ENCODE data around the gene HERC6. TPM values are rescaled to one million over a fixed set of nuclear protein-coding genes. Genes with fewer than 3 reads are reported as not detected.

The HERC6 gene
- total and polyA plus RNA-seq, 2 donors from 2014 or later: 7.4 to 15.7 TPM

DNA sequence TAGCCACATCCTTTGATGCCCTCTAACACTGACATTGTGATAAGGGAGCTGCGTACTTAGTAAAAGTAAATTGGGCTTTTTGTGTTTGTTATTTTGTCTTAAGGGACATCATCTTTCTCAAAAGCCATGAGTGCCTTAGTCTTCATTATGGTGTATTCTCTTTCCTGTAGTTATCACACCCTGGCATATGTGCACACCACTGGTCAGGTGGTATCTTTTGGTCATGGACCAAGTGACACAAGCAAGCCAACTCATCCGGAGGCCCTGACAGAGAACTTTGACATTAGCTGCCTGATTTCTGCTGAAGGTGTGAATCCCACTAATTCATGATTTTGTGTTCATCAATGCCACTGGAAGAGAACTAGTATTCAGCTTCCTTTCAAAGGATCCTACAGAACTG is 18.0 kb downstream of the HERC6 start:
- no peak for FAIRE-seq
- H3K36me3 ChIP-seq (ENCODE audit: control insufficient read depth in 2 of 3, insufficient read depth in 3 of 3, low read length in 3 of 3): peaks cover 2 to 6% (median 4%) of the 10 kb centered on the region in 3 donors

GRCh38 chr4:88398381-88398780 is 19.7 kb downstream of the HERC6 start:
- intact Hi-C loops (cut with DNase I): no loop called here
- FAIRE-seq (no peak), DNase-seq (no peak)
- no peak overlapping the region for H3K4me3 ChIP-seq (ENCODE audit: low read length in 3 of 3)
- TF ChIP-seq, protein P1, sequence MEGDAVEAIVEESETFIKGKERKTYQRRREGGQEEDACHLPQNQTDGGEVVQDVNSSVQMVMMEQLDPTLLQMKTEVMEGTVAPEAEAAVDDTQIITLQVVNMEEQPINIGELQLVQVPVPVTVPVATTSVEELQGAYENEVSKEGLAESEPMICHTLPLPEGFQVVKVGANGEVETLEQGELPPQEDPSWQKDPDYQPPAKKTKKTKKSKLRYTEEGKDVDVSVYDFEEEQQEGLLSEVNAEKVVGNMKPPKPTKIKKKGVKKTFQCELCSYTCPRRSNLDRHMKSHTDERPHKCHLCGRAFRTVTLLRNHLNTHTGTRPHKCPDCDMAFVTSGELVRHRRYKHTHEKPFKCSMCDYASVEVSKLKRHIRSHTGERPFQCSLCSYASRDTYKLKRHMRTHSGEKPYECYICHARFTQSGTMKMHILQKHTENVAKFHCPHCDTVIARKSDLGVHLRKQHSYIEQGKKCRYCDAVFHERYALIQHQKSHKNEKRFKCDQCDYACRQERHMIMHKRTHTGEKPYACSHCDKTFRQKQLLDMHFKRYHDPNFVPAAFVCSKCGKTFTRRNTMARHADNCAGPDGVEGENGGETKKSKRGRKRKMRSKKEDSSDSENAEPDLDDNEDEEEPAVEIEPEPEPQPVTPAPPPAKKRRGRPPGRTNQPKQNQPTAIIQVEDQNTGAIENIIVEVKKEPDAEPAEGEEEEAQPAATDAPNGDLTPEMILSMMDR (IDR thresholded peaks at IDR 0.05; ENCODE audit: borderline replicate concordance, extremely low read depth, insufficient read depth): no peak
- no peak overlapping the region for H3K27ac ChIP-seq (ENCODE audit: low read depth in 2 of 2, low read length in 2 of 2)
- H3K36me3 ChIP-seq (ENCODE audit: control insufficient read depth in 2 of 3, insufficient read depth in 3 of 3, low read length in 3 of 3): peaks cover 2 to 6% (median 4%) of the 10 kb centered on the region in 3 donors
- no peak overlapping the region for H3K9ac ChIP-seq (ENCODE audit: low read length in 3 of 3)
- no peaks in the 10 kb centered on the region for H3K27me3 ChIP-seq (ENCODE audit: control insufficient read depth, insufficient read depth, low read length)
- no peaks in the 10 kb centered on the region for H3K4me1 ChIP-seq (ENCODE audit: control insufficient read depth in 2 of 3, insufficient read depth in 2 of 3, low read depth in 1 of 3, low read length in 3 of 3)
- no peaks in the 10 kb centered on the region for H3K9me3 ChIP-seq (ENCODE audit: control insufficient read depth in 2 of 3, insufficient read depth in 1 of 3, low read length in 3 of 3)

More for the DNA sequence above, 18.0 kb downstream of the HERC6 start:
- no peaks in the 10 kb centered on the region for H3K4me1 ChIP-seq (ENCODE audit: control insufficient read depth in 2 of 3, insufficient read depth in 2 of 3, low read depth in 1 of 3, low read length in 3 of 3)
- H3K9me3 ChIP-seq (ENCODE audit: control insufficient read depth in 2 of 3, insufficient read depth in 1 of 3, low read length in 3 of 3): no peaks in the 10 kb centered on the region
- H3K4me3 ChIP-seq (ENCODE audit: low read length in 3 of 3): no peak overlapping the region
- TF ChIP-seq, protein P1 (IDR thresholded peaks at IDR 0.05; ENCODE audit: borderline replicate concordance, extremely low read depth, insufficient read depth): no peak
- no peak overlapping the region for H3K27ac ChIP-seq (ENCODE audit: low read depth in 2 of 2, low read length in 2 of 2)
- H3K9ac ChIP-seq (ENCODE audit: low read length in 3 of 3): no peak overlapping the region
- intact Hi-C loops (cut with DNase I): no loop called here
- no peak for DNase-seq
- no peaks in the 10 kb centered on the region for H3K27me3 ChIP-seq (ENCODE audit: control insufficient read depth, insufficient read depth, low read length)

GRCh38 chr4:88409206-88409605 is 30.6 kb downstream of the HERC6 start:
- Histone ChIP-seq H3K4me1 (ENCODE audit: control insufficient read depth in 2 of 3, insufficient read depth in 2 of 3, low read depth in 1 of 3, low read length in 3 of 3) (no peaks in the 10 kb centered on the region), H3K27me3 (ENCODE audit: control insufficient read depth, insufficient read depth, low read length) (no peaks in the 10 kb centered on the region), H3K36me3 (ENCODE audit: control insufficient read depth in 2 of 3, insufficient read depth in 3 of 3, low read length in 3 of 3) (no peaks in the 10 kb centered on the region), H3K9ac (ENCODE audit: low read length in 3 of 3) (no peak overlapping the region), H3K4me3 (ENCODE audit: low read length in 3 of 3) (no peak overlapping the region), H3K27ac (ENCODE audit: low read depth in 2 of 2, low read length in 2 of 2) (no peak overlapping the region), H3K9me3 (ENCODE audit: control insufficient read depth in 2 of 3, insufficient read depth in 1 of 3, low read length in 3 of 3) (no peaks in the 10 kb centered on the region)
- TF ChIP-seq, protein P1 (IDR thresholded peaks at IDR 0.05; ENCODE audit: borderline replicate concordance, extremely low read depth, insufficient read depth): no peak
- FAIRE-seq (no peak), DNase-seq (no peak)
- intact Hi-C loops (cut with DNase I): no loop called here

DNA sequence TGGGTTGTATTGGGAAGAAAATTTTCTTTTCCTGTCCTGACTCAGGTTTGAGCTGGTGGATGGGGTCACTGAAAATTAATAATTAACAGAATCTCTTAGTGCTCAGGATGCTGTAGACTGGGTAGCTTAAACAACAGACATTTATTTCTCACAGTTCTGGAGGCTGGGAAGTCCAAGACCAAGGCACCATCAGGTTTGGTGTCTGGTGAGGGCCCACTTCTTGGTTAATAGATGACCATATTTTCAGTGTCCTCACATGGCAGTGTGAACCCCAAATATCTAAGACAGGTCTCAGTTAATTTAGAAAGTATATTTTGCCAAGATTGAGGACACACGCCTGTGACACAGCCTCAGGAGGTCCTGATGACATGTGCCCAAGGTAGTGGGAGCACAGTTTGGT is 31.1 kb downstream of the HERC6 start:
- no peaks in the 10 kb centered on the region for H3K4me1 ChIP-seq (ENCODE audit: control insufficient read depth in 2 of 3, insufficient read depth in 2 of 3, low read depth in 1 of 3, low read length in 3 of 3)
- intact Hi-C loops (cut with DNase I): no loop called here
- no peak for FAIRE-seq
- H3K36me3 ChIP-seq (ENCODE audit: control insufficient read depth in 2 of 3, insufficient read depth in 3 of 3, low read length in 3 of 3): no peaks in the 10 kb centered on the region
- no peaks in the 10 kb centered on the region for H3K27me3 ChIP-seq (ENCODE audit: control insufficient read depth, insufficient read depth, low read length)
- no peak overlapping the region for H3K4me3 ChIP-seq (ENCODE audit: low read length in 3 of 3)
- H3K27ac ChIP-seq (ENCODE audit: low read depth in 2 of 2, low read length in 2 of 2): no peak overlapping the region
- no peak for DNase-seq
- no peaks in the 10 kb centered on the region for H3K9me3 ChIP-seq (ENCODE audit: control insufficient read depth in 2 of 3, insufficient read depth in 1 of 3, low read length in 3 of 3)
- TF ChIP-seq, protein P1 (IDR thresholded peaks at IDR 0.05; ENCODE audit: borderline replicate concordance, extremely low read depth, insufficient read depth): no peak
- no peak overlapping the region for H3K9ac ChIP-seq (ENCODE audit: low read length in 3 of 3)
